NCI-H748 (cell line): Measurements from ENCODE around the gene MAPK4.
"Not testable (repeated sequence)": the region's sequence is repeated elsewhere in the genome, so short reads cannot be mapped to it uniquely, and the experiment has no call there.

Experiments
- DNase-seq: peaks from one replicate; lab custom pipeline; 2025; ENCODE audit not compliant: unreplicated experiment; lab: John Stamatoyannopoulos, UW

Gene MAPK4

DNA sequence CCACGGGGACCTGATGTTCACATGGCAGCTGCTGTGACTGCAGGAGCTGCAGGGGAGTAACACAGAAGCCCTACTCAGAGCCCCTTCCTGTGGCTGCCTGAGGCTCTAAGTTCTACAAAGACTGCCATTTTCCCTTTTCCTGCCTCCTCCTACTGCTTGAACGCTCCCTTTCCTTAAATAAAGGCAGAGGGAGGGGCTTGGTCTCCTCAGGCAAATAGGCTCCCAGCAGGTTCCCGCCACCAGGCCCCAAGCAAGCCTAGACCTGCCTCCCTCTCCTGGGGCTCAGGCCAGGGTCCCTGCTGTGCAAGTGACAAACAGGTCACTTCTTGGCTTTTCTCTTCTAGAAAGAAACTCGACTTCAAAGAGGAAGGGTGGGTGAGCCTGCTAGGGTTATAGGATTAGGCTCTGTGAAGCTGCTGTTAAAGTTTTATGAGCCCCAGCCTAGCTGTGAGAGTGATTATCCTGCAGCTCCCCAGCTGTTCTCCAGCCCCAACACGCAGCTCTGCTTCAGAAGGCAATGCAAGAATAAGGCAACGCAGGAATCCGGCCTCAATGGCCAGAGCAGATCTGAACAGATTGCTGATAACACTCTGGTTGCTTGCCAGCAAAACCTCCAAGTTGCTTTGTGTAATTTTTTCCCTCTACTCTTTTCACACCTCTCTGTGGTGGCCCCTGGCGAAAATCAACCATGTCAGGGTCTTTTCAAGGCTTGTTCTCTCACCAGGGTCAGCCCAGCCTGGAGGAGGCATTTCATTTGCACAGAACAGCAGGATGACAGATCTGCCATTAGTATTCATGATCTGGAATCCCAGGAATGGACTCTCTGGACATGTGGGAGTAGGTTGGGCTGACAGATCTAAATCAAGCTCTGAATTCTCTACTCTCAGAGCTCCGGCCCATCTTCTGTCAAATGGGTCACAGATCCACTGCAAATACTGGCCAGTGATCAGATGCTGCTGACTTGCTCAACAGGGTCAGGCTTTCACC is 188.6 kb downstream of the MAPK4 start:
- peak; percentile 25 for DNase-seq

DNA sequence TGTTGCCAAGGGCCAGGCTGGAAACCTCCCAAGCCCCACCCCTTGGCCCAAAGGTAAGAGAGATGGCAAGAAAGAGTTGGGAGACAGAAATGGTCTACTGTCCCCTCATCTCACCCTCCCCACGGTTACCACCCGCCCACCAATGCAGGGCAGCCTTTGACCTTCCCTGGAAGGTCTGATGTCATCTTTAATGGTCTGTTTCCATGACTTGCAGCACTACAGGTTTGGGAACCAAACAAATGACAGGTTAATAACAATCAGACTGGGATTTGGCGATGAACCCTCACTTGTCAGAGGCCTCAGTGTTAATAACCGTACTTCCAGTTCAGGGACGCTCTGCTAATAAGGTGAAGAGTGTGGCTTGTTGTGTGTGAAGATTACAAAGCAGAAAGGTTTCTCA is 189.5 kb downstream of the MAPK4 start:
- DNase-seq: no peak

DNA sequence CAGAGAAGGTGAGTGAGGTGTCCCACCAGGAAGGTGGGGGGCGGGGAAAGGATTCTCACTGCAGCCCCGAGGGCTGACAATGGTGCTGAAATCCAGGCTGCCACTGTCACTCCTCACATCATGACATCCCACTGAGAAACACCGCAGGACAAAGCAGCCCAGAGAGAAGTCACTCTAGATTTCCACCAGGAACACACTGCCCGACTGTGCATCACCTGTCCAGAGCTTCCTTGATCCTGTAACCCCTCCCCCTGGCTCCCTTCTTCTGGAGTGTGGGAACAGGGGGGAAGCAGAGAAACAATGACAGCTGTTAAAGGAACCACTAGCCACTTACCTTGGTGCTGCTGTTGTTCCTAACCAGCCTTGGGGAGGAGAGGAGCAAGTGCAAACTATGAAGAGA is 190.1 kb downstream of the MAPK4 start:
- DNase-seq: no peak

DNA sequence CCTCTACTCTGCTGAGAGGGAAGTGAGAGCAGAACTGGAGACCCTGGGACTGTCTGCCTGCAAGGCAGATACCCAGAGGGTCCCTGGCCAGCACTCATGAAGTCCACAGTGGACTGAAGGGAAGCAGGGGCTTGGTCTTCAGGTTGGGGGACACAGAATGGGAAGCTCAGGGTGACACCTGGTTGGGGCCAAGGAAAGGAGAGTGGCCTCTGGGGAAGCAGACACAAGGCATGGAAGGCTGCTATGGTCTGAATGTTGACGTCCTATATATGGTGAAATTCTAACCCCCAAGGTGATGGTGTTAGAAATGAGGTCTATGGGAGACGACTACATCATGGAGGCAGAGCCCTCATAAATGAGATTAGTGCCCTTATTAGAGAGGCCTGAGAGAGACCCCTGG is 190.7 kb downstream of the MAPK4 start:
- DNase-seq: no peak

DNA sequence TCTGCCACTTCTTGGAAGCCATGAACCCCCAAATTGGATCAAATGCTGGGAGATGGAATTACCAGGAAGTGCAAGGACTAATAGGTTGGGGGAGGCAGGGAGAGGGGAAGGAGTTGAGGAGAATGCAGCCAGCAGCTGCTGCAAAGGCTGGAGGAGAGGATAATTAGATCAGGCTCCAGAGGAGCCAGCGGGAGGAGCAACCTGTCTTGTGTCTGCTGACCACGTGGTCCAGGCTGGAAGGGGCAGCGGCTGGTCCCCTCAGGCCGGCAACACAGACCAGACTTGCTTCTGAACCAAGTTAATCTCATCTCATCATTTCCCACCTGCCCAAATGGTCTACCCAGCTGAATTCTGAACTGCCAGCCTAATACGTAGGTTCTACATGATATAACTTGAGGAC is 191.6 kb downstream of the MAPK4 start:
- DNase-seq: peak; percentile 33

DNA sequence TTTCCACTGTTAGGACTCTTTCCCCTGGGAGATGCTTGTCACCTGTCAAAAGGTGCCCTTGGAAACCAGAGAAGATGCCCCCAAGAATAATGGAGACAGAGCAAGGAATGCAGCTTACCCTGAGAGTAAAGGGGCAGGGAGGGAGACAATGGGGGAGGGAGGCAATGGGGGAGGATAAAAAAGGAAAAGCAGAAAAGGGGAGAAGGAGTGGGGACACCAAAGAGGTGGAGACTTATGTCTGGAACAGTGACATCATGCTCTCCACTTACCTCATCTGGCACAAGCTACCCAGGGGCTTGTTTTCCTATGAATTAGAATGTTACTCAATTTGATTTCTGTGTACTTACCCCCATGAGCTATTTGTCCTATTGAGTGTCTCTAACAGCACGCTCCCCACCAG is 192.1 kb downstream of the MAPK4 start:
- no peak for DNase-seq

DNA sequence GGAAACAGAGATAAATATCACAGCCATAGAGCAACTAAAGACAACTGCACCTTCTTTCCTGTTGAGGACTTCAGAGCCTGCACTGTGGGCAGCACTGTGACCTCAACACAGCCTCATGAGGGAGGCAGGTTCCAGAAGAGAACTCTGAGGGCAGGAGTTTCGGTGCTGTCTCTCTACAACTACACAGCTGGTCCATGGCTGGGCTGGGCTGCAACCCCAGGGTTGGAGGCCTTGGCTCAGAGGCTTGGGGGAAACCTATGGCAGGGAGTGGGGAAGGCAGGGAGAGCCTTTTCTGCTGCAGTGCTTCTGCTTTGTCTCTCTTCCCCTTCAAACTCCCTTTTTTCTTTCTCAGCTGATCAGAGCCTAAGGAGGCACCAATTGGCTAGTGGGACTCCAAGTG is 193.4 kb downstream of the MAPK4 start:
- no peak for DNase-seq

DNA sequence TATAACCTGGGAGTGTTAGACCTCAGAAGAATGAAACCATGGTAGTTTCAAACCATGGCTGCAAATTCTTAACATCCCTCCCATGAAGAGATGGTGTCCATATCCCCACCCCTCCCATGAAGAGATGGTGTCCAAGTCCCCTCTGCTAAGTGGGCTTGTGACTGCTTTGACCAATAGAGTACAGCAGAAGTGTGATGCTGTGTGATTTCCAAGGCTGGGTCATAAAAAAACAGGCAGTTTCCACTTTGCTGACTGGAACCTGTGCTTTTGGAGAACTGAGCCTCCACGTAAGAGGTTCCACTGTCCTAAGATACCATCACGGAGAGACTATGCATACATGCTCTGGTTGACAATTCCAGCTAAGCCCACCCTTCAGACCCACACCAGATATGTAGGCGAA is 194.4 kb downstream of the MAPK4 start:
- no peak for DNase-seq

DNA sequence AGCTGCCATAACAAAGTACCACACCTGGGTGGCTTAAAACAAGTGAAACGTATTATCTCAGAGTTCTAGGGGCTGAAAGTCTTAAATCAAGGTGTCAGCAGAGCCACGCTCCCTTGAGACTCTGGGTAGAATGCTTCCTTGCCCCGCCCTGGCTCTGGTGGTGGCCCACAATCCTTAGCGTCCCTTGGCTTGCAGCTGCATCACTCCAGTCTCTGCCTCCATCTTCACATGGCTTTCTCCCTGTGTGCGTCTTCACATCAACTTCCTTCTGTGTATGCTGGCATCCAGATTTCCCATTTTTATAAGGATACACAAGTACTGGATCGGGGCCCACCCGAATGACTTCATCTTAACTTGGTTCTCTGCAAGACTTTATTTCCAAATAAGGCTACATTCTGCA is 197.5 kb downstream of the MAPK4 start:
- DNase-seq: no peak

DNA sequence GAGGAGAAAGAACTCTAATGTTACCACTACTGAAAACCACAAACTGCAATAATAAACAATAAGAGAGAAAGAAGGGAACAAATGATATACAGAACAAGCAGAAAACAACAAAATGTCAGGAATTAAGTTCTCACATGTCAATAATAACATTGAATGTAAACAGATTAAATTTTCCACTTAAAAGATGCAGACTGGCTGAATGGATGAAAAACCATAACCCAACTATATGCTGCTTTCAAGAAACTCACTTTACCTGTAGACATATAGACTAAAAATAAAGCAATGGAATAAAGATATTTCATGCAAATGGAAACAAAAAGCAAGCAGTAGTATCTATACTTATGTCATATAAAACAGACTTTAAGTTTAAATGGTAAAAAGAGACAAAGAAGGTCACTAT is 209.6 kb downstream of the MAPK4 start:
- no peak for DNase-seq

DNA sequence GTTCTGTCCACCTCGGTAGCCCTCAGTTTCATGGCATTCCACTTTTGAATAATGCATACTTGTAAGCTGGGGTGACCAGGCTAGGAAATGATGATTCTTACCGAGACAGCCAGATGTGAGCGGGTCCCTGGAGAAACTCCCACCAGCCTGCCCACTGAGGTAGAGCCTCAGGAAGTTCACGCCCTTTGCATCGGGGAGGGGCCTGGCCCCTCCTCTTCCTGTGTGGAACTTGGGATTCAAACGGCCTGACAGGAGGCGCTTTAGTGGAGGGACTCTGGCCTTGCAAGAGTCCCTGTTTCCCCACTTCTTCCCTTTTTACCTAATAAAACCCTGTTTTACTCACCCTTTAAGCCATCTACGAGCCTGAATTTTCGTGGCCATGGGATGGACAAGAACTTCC is 215.3 kb downstream of the MAPK4 start:
- DNase-seq: no peak

DNA sequence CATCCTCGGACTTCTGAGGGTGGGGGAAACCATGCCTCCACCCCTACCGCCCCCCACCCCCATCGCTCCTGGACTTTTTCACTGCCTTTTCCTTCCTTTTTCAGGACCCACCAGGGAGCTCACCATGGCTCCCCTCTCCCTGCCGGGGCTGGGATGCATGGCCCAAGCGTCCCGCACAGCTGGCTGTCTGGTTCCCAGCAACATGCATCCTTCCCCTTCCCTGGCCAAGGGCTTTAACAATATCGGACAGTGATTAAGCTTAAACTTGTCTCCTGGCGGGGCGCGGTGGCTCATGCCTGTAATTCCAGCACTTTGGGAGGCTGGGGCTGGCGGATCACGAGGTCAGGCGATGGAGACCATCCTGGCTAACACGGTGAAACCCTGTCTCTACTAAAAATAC is 215.8 kb downstream of the MAPK4 start:
- no peak for DNase-seq

DNA sequence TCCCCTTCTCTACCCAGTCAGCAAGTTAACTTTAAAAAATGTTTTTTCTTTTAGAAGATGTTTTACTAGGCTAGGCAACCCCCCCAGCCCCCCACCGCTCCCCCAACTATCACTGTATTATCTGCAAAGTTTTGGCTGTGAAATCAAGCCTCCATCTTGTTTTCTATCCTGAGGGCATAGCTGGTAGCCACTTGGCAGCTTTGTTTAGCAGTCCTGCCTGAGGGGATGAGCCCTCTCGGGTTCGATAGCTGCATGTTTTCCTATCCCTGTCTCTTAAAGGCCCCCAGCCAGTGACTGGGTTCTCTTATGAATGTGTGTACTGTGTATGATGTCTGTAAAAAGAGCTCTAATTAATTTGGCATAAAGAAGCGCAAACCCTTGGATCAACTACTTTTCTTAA is 216.5 kb downstream of the MAPK4 start:
- no peak for DNase-seq

DNA sequence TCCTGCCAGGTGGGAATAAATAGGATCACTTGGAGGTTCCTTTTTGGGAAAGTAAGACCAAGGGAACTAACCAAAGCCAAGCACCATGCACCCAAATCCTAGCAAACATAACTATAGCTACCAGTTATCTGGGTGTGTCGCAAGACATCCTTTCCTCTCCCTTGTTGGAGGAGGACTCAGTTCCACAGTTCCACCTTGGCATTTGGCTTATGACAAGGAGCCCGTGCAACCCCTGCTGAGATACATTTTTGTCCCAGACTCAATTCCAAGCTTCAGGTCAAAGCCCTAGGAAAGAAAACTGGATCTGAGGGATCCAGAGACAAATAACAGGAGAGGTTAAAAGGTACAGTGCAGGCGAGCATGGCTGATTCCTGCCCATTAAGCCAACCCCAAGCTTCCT is 219.1 kb downstream of the MAPK4 start:
- DNase-seq: not testable (repeated sequence)
